ENCODE measurements around the gene RNASE9. TPM values are rescaled to one million over a fixed set of nuclear protein-coding genes. Genes with fewer than 3 reads are reported as not detected.

RNASE9 gene
- total and polyA plus RNA-seq, 2 donors (not counting 1 experiment from before 2014, with no cell fraction given), result not detected

DNA sequence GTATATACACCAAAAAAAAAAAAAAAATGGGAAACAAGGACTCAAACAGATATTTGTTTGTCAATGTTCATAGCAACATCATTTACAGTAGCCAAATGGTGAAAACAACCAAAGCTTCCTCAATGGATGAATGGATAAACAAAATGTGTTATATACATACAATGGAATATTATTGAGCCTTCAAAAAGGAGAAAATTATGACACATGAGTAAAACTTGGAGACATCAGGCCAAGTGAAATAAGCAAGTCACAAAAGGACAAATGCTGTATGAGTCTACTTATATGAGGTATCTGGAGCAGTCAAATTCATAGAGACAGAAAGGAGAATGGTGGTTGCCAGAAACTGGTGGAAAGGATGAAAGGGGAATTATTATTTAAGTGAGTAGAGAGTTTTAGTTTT, 7.8 kb downstream of the RNASE9 start:
- no peak overlapping the region for H3K4me2 ChIP-seq (ENCODE audit: extremely low read depth, insufficient read depth, low read length)
- no peaks in the 10 kb centered on the region for H3K36me3 ChIP-seq (ENCODE audit: control insufficient read depth, insufficient read depth, low read length)
- no peaks in the 10 kb centered on the region for H4K20me1 ChIP-seq (ENCODE audit: control insufficient read depth, extremely low read depth, insufficient read depth, low read length)
- DNase-seq (ENCODE audit: low read depth in 2 of 2), result no peak
- H2AFZ ChIP-seq (ENCODE audit: low read length), result no peak overlapping the region
- H3K27me3 ChIP-seq (ENCODE audit: control insufficient read depth, insufficient read depth, low read length), result peaks cover 2% of the 10 kb centered on the region
- H3K4me3 ChIP-seq (replicated peaks in 1 of 4; ENCODE audit: control extremely low read depth in 1 of 4, insufficient read depth in 1 of 4, low read depth in 3 of 4, low read length in 4 of 4), result no peak overlapping the region
- H3K9me3 ChIP-seq (ENCODE audit: control insufficient read depth, insufficient read depth, low read depth, low read length), result no peaks in the 10 kb centered on the region
- H3K79me2 ChIP-seq (ENCODE audit: control insufficient read depth, insufficient read depth, low read length), result no peaks in the 10 kb centered on the region
- no peak overlapping the region for H3K9ac ChIP-seq (ENCODE audit: insufficient read depth, low read length)
- no peak overlapping the region for H3K27ac ChIP-seq (ENCODE audit: insufficient read depth, low read length)
- TF ChIP-seq, protein P1, sequence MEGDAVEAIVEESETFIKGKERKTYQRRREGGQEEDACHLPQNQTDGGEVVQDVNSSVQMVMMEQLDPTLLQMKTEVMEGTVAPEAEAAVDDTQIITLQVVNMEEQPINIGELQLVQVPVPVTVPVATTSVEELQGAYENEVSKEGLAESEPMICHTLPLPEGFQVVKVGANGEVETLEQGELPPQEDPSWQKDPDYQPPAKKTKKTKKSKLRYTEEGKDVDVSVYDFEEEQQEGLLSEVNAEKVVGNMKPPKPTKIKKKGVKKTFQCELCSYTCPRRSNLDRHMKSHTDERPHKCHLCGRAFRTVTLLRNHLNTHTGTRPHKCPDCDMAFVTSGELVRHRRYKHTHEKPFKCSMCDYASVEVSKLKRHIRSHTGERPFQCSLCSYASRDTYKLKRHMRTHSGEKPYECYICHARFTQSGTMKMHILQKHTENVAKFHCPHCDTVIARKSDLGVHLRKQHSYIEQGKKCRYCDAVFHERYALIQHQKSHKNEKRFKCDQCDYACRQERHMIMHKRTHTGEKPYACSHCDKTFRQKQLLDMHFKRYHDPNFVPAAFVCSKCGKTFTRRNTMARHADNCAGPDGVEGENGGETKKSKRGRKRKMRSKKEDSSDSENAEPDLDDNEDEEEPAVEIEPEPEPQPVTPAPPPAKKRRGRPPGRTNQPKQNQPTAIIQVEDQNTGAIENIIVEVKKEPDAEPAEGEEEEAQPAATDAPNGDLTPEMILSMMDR (conservative IDR thresholded peaks at IDR 0.05 in 1 of 2, IDR thresholded peaks at IDR 0.05 in 1 of 2; ENCODE audit: low read depth in 1 of 2, low read length in 2 of 2), result no peak
- no peaks in the 10 kb centered on the region for H3K4me1 ChIP-seq (ENCODE audit: control insufficient read depth, extremely low read depth, insufficient read depth, low read length)

DNA sequence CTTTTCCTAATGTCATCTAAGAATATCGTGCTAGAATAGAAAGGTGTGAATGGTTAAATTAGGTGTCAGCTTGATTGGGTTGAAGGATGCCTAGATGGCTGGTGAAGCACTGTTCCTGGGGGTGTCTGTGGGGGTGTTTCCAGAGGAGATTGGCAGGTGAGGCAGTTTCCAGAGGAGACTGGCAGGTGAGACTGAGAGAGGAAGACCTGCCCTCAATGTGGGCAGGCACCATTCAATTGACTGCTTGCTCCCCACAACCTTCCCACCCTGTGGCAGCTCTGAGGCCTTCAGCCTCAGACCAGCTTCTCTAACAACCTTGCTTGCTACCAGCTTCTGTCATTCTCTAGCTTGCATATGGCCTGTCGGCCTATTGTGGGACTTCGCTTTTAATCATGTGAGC, 9.2 kb downstream of the RNASE9 start:
- Histone ChIP-seq H3K9ac (ENCODE audit: insufficient read depth, low read length) (no peak overlapping the region), H2AFZ (ENCODE audit: low read length) (no peak overlapping the region), H3K27me3 (ENCODE audit: control insufficient read depth, insufficient read depth, low read length) (peaks cover 2% of the 10 kb centered on the region), H3K4me3 (replicated peaks in 1 of 4; ENCODE audit: control extremely low read depth in 1 of 4, insufficient read depth in 1 of 4, low read depth in 3 of 4, low read length in 4 of 4) (no peak overlapping the region), H3K36me3 (ENCODE audit: control insufficient read depth, insufficient read depth, low read length) (no peaks in the 10 kb centered on the region), H3K79me2 (ENCODE audit: control insufficient read depth, insufficient read depth, low read length) (no peaks in the 10 kb centered on the region), H3K27ac (ENCODE audit: insufficient read depth, low read length) (no peak overlapping the region), H3K4me1 (ENCODE audit: control insufficient read depth, extremely low read depth, insufficient read depth, low read length) (no peaks in the 10 kb centered on the region), H3K4me2 (ENCODE audit: extremely low read depth, insufficient read depth, low read length) (no peak overlapping the region), H4K20me1 (ENCODE audit: control insufficient read depth, extremely low read depth, insufficient read depth, low read length) (no peaks in the 10 kb centered on the region), H3K9me3 (ENCODE audit: control insufficient read depth, insufficient read depth, low read depth, low read length) (no peaks in the 10 kb centered on the region)
- DNase-seq (ENCODE audit: low read depth in 2 of 2), result no peak
- TF ChIP-seq, protein P1 (conservative IDR thresholded peaks at IDR 0.05 in 1 of 2, IDR thresholded peaks at IDR 0.05 in 1 of 2; ENCODE audit: low read depth in 1 of 2, low read length in 2 of 2), result no peak
- no peak for TF ChIP-seq EZH2 (IDR thresholded peaks at IDR 0.05; ENCODE audit: low read length, missing control alignments)

DNA sequence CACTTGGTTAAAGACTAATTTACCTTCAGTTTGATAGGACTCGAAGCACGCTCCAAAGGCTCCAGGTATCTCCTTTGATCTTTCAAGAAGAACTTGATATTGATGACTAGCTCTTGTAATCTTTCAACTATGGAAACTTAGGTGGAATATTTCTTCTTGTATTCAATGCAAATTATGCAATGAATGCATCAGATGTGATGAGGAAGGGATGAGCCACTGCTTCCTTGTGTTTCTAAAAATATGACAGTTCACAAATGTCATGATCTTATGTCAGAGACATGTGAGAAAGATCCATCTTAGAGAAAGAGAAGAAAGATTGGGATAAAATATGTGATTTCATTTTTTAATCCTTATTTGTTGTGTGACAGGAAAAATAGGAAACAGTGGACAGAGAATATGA, 9.9 kb downstream of the RNASE9 start:
- Histone ChIP-seq H3K36me3 (ENCODE audit: control insufficient read depth, insufficient read depth, low read length) (no peaks in the 10 kb centered on the region), H3K4me3 (replicated peaks in 1 of 4; ENCODE audit: control extremely low read depth in 1 of 4, insufficient read depth in 1 of 4, low read depth in 3 of 4, low read length in 4 of 4) (no peak overlapping the region), H3K4me2 (ENCODE audit: extremely low read depth, insufficient read depth, low read length) (no peak overlapping the region), H3K9me3 (ENCODE audit: control insufficient read depth, insufficient read depth, low read depth, low read length) (no peaks in the 10 kb centered on the region), H3K4me1 (ENCODE audit: control insufficient read depth, extremely low read depth, insufficient read depth, low read length) (no peaks in the 10 kb centered on the region), H3K79me2 (ENCODE audit: control insufficient read depth, insufficient read depth, low read length) (no peaks in the 10 kb centered on the region), H3K9ac (ENCODE audit: insufficient read depth, low read length) (no peak overlapping the region), H3K27ac (ENCODE audit: insufficient read depth, low read length) (no peak overlapping the region), H4K20me1 (ENCODE audit: control insufficient read depth, extremely low read depth, insufficient read depth, low read length) (no peaks in the 10 kb centered on the region), H2AFZ (ENCODE audit: low read length) (no peak overlapping the region), H3K27me3 (ENCODE audit: control insufficient read depth, insufficient read depth, low read length) (peaks cover 2% of the 10 kb centered on the region)
- TF ChIP-seq, protein P1 (conservative IDR thresholded peaks at IDR 0.05 in 1 of 2, IDR thresholded peaks at IDR 0.05 in 1 of 2; ENCODE audit: low read depth in 1 of 2, low read length in 2 of 2), result no peak
- TF ChIP-seq EZH2 (IDR thresholded peaks at IDR 0.05; ENCODE audit: low read length, missing control alignments), result no peak
- DNase-seq (ENCODE audit: low read depth in 2 of 2), result no peak

All from fibroblast of lung (primary cell).